GM12878 (cell line): ENCODE results near the gene ZER1. TPM values are rescaled to one million over a fixed set of nuclear protein-coding genes. Genes with fewer than 3 reads are reported as not detected.

Source experiments
- ATAC-seq: fragments of 200-7000 bp; cut with Tn5 transposase; 3 replicates; pipeline ENCODE4 v1.9.1; 2020; ENCODE audit warnings: mild to moderate bottlenecking, moderate library complexity
- BruUV-seq: library from RNA; stranded (reverse); fragments of 400-500 nt; replicated peaks from 2 replicates; lab custom pipeline; 2021; lab: Mats Ljungman, UMichigan
- CTCF ChIA-PET: fragments of 300-600 bp; sonication (Branson Sonifier 250); formaldehyde crosslinking; extraction: SDS; loops from one replicate; lab custom pipeline; 2021; ENCODE audit warnings: inconsistent platforms; lab: Yijun Ruan, JAX
- POLR2A ChIA-PET: fragments of 350-600 bp; formaldehyde crosslinking; extraction: SDS; loops from one replicate; lab custom pipeline; 2021; ENCODE audit warnings: inconsistent platforms; lab: Charles Lee
- RAD21 ChIA-PET: fragments of 300-600 bp; sonication (Branson Sonifier 250); formaldehyde crosslinking; loops from one replicate; lab custom pipeline; 2023; ENCODE audit warnings: antibody characterized with exemption; ENCODE audit not compliant: unreplicated experiment; lab: Charles Lee
- SMC1A ChIA-PET: fragments of 300-600 bp; sonication (Branson Sonifier 250); formaldehyde crosslinking; loops from one replicate; lab custom pipeline; 2023; ENCODE audit not compliant: unreplicated experiment, uncharacterized antibody; lab: Charles Lee
- DNase-seq: peaks from one replicate; pipeline ENCODE4 v3.0.0-alpha.2; 2011; ENCODE audit warnings: low read depth, low spot score
- FAIRE-seq: peaks from 3 replicates; lab custom pipeline; 2011; peaks lifted over from hg19 to GRCh38; lab: Jason Lieb, UNC
- H2AFZ ChIP-seq: 2 replicates; pipeline ENCODE4 v1.6.0; 2011; ENCODE audit warnings: low read depth, low read length, control low read depth; ENCODE audit not compliant: control insufficient read depth
- H3K27ac ChIP-seq: 2 replicates; pipeline ENCODE4 v1.5.1; 2011; ENCODE audit warnings: control low read depth; ENCODE audit not compliant: control insufficient read depth, insufficient read depth
- H3K27me3 ChIP-seq, 2 experiments: replicated peaks in 1 of 2; 2 replicates each; pipeline versions ENCODE4 v1.6.0 to v1.6.1; 2011; ENCODE audit warnings: low read length in 1 of 2; ENCODE audit not compliant: control insufficient read depth in 2 of 2, insufficient read depth in 2 of 2
- H3K36me3 ChIP-seq, 2 experiments: 2 replicates each; pipeline ENCODE4 v1.5.1; 2011; ENCODE audit warnings: low read length in 1 of 2; ENCODE audit not compliant: control insufficient read depth in 2 of 2, insufficient read depth in 2 of 2
- H3K4me1 ChIP-seq: 2 replicates; pipeline ENCODE4 v1.6.1; 2011; ENCODE audit warnings: mild to moderate bottlenecking, low read length, moderate library complexity, mixed read lengths; ENCODE audit not compliant: control insufficient read depth, insufficient read depth
- H3K4me2 ChIP-seq: 2 replicates; pipeline ENCODE4 v1.6.0; 2011; ENCODE audit warnings: control low read depth; ENCODE audit not compliant: control insufficient read depth, insufficient read depth
- H3K4me3 ChIP-seq: fragments of 200-600 bp; sonication (generic); 2 replicates; pipeline ENCODE4 v1.5.1; 2016
- H3K79me2 ChIP-seq: 2 replicates; pipeline ENCODE4 v1.6.0; 2011; ENCODE audit warnings: low read length; ENCODE audit not compliant: control insufficient read depth, insufficient read depth
- H3K9ac ChIP-seq: 2 replicates; pipeline ENCODE4 v1.8.0; 2011; ENCODE audit warnings: low read length, control low read depth, mixed read lengths; ENCODE audit not compliant: control insufficient read depth, insufficient read depth
- H3K9me3 ChIP-seq: replicated peaks from 3 replicates; pipeline ENCODE4 v1.5.1; 2011; ENCODE audit warnings: mild to moderate bottlenecking, low read length; ENCODE audit not compliant: control insufficient read depth, insufficient read depth
- H4K20me1 ChIP-seq: 2 replicates; pipeline ENCODE4 v1.6.0; 2011; ENCODE audit not compliant: control insufficient read depth, insufficient read depth
- CEBPB ChIP-seq, 2 experiments: fragments of 150-350 bp in 1 of 2; IDR thresholded peaks; 2 replicates each; pipeline ENCODE4 v1.6.1; 2012 to 2014; ENCODE audit warnings: low read depth in 2 of 2, low read length in 2 of 2, borderline replicate concordance in 1 of 2, inconsistent platforms in 1 of 2
- E2F8 ChIP-seq: fragments of 450-650 bp; IDR thresholded peaks from 2 replicates; pipeline ENCODE4 v1.6.1; 2018; ENCODE audit warnings: mild to moderate bottlenecking, low read depth, moderate library complexity; ENCODE audit not compliant: partially characterized antibody
- EGR1 ChIP-seq, 2 experiments: IDR thresholded peaks; 1 replicate in 1 of 2; 2 replicates in 1 of 2; pipeline ENCODE4 v1.6.1; 2011 to 2012; ENCODE audit warnings: low read depth in 2 of 2, low read length in 2 of 2, borderline replicate concordance in 1 of 2, mild to moderate bottlenecking in 1 of 2, moderate library complexity in 1 of 2
- FOXM1 ChIP-seq: IDR thresholded peaks from 2 replicates; pipeline ENCODE4 v1.6.1; 2012; ENCODE audit warnings: low read depth, mild to moderate bottlenecking, inconsistent platforms, low read length, moderate library complexity
- MLLT1 ChIP-seq: fragments of 450-650 bp; IDR thresholded peaks from 2 replicates; pipeline ENCODE4 v1.6.1; 2016; ENCODE audit warnings: mild to moderate bottlenecking
- PBX3 ChIP-seq: IDR thresholded peaks from 2 replicates; pipeline ENCODE4 v1.6.1; 2011; ENCODE audit warnings: mild to moderate bottlenecking, low read depth, low read length, moderate library complexity; ENCODE audit not compliant: insufficient replicate concordance
- POLR2A ChIP-seq: IDR thresholded peaks from 2 replicates; pipeline ENCODE4 v1.6.1; 2011; ENCODE audit warnings: low read depth, mild to moderate bottlenecking, low read length
- TCF7 ChIP-seq: IDR thresholded peaks from 2 replicates; pipeline ENCODE4 v1.6.1; 2014; ENCODE audit warnings: antibody characterized with exemption, borderline replicate concordance
- ZBTB4 ChIP-seq: fragments of 450-650 bp; formaldehyde crosslinking; IDR thresholded peaks from 2 replicates; pipeline ENCODE4 v1.4.0; 2022; ENCODE audit warnings: mild to moderate bottlenecking, moderate library complexity
- ZNF24 ChIP-seq: fragments of 450-650 bp; IDR thresholded peaks from 2 replicates; pipeline ENCODE4 v1.6.1; 2017; ENCODE audit warnings: antibody characterized with exemption, mild to moderate bottlenecking
- WGBS: methylation state at CpG from one replicate; pipeline ENCODE4 v1.1.6; 2016; ENCODE audit warnings: low lambda C conversion rate; ENCODE audit not compliant: insufficient replicate concordance, insufficient coverage; ENCODE audit errors: missing lambda C conversion rate; 5-methylcytosine and 5-hydroxymethylcytosine counted together
- in situ Hi-C: fragments of 300-500 bp; cut with MboI; formaldehyde crosslinking; loops from 9 replicates; pipeline ENCODE4 v1.14.3; 2018; ENCODE audit warnings: mixed read lengths
- intact Hi-C: fragments of 100-400 bp; cut with micrococcal nuclease; formaldehyde crosslinking; loops from one replicate; pipeline ENCODE4 v1.14.2; 2022; ENCODE audit not compliant: unreplicated experiment
- polyA plus RNA-seq, 11 experiments: library from polyadenylated mRNA; depleted of rRNA in 4 of 11; unstranded in 6 of 11; stranded (reverse) in 5 of 11; fragments of >200 nt; fragmentation: Nextera tagmentation in 4 of 11; fragmentation: Illumina TruSeq in 1 of 11; extraction: Ambion mirVana in 4 of 11; extraction: Trizol in 1 of 11; gene quantifications; 1 replicate in 1 of 11; 2 replicates in 10 of 11; pipeline versions ENCODE4 v1.2.1 to v1.2.3, GENCODE V29; 2011 to 2016; ENCODE audit warnings: inconsistent platforms in 2 of 11, missing spikeins in 2 of 11, low read depth in 1 of 11
- total RNA-seq, 4 experiments: library from RNA; depleted of rRNA in 3 of 4; stranded (reverse); fragments of >200 nt in 3 of 4; fragmentation: Illumina TruSeq in 1 of 4; extraction: Trizol in 1 of 4; gene quantifications; 2 replicates each; pipeline versions ENCODE4 v1.2.1 to v1.2.3, GENCODE V29; 2013 to 2021

ZER1 gene
- total and polyA plus RNA-seq, 10 of the 15 experiments (the other 5 are each of a cell fraction or from before 2014, with no cell fraction given) = 0.32 to 16.9 (median 7.9) TPM

GRCh38 chr9:128721487-128722010, 50.2 kb downstream of the ZER1 start:
- TF ChIP-seq PBX3 = no peak
- TF ChIP-seq FOXM1 = no peak
- no peak for TF ChIP-seq CEBPB (IDR thresholded peaks at IDR 0.05; ENCODE audit: borderline replicate concordance in 1 of 2, low read depth in 2 of 2, low read length in 2 of 2)
- TF ChIP-seq MLLT1 = no peak
- no peak for TF ChIP-seq E2F8
- TF ChIP-seq EGR1 (IDR thresholded peaks at IDR 0.05; ENCODE audit: borderline replicate concordance in 1 of 2, low read depth in 2 of 2, low read length in 2 of 2) = no peak
- TF ChIP-seq POLR2A = no peak
- TF ChIP-seq ZNF24 = no peak
- TF ChIP-seq TCF7 = no peak
- TF ChIP-seq ZBTB4 (CRISPR knock-in tag) = no peak
- CTCF ChIA-PET = no interaction called here
- H4K20me1 ChIP-seq = no peaks in the 10 kb centered on the region
- H3K36me3 ChIP-seq = peaks cover 0 to 4% of the 10 kb centered on the region in 2 experiments; a peak in 2 of 4 replicates
- 88% methylated on average over 16 of the region's 18 CpGs for WGBS
- H3K79me2 ChIP-seq = peaks cover 20% of the 10 kb centered on the region
- H2AFZ ChIP-seq = no peak overlapping the region
- no peak overlapping the region for H3K4me2 ChIP-seq
- POLR2A ChIA-PET = interaction anchor here (0.5 to 1.4 kb wide), 2 partner anchors 17 to 76 kb away, joined by 3 to 4 read pairs; no protein-coding TSS in a partner anchor
- no TSS peak for BruUV-seq
- no peak overlapping the region for H3K9ac ChIP-seq
- RAD21 ChIA-PET = no interaction called here
- DNase-seq (no peak), FAIRE-seq (no peak), ATAC-seq (no peak)
- SMC1A ChIA-PET = no interaction called here
- H3K4me3 ChIP-seq = no peak overlapping the region
- H3K27me3 ChIP-seq = no peaks in the 10 kb centered on the region
- peaks cover 5% of the 10 kb centered on the region for H3K4me1 ChIP-seq
- no peak overlapping the region for H3K27ac ChIP-seq
- in situ Hi-C loops = no loop called here
- intact Hi-C loops = loop anchor here (5.0 kb wide), 1 partner anchor 226 kb away; the partner anchor contains the start of genes DOLK and NUP188
- no peaks in the 10 kb centered on the region for H3K9me3 ChIP-seq
